ENCODE results near the gene FGF4.

Gene FGF4

GRCh38 chr11:69787457-69787856 lies 12.3 kb upstream of the FGF4 start:
- H3K27ac ChIP-seq = no peak overlapping the region
- TF ChIP-seq, protein P1, sequence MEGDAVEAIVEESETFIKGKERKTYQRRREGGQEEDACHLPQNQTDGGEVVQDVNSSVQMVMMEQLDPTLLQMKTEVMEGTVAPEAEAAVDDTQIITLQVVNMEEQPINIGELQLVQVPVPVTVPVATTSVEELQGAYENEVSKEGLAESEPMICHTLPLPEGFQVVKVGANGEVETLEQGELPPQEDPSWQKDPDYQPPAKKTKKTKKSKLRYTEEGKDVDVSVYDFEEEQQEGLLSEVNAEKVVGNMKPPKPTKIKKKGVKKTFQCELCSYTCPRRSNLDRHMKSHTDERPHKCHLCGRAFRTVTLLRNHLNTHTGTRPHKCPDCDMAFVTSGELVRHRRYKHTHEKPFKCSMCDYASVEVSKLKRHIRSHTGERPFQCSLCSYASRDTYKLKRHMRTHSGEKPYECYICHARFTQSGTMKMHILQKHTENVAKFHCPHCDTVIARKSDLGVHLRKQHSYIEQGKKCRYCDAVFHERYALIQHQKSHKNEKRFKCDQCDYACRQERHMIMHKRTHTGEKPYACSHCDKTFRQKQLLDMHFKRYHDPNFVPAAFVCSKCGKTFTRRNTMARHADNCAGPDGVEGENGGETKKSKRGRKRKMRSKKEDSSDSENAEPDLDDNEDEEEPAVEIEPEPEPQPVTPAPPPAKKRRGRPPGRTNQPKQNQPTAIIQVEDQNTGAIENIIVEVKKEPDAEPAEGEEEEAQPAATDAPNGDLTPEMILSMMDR (conservative IDR thresholded peaks at IDR 0.05) = no peak

DNA sequence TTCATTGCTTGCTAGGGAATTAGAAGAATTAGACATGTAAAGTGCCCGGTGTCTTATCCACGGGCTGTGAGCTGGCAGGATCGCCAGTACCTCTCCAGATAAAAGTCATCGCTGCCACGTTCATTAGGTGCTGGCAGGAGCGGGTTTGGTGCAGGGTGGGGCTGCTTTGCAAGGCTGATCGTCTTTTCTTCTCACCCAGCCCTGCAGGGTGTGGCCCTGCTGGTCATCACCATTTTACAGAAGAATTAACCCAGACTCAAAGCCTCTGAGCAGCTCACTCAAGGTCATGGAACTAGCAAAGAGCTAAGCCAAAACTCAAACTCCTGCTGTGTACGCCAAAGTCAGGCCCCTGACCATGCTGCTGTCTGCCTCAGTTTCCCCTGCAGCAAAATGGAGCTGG lies 6.1 kb upstream of the FGF4 start:
- H3K27ac ChIP-seq = no peak overlapping the region
- TF ChIP-seq, protein P1 (conservative IDR thresholded peaks at IDR 0.05) = no peak

- TF ChIP-seq, protein P1 (conservative IDR thresholded peaks at IDR 0.05) = no peak
- H3K27ac ChIP-seq = no peak overlapping the region
These were observed 3.2 kb upstream of the FGF4 start for GRCh38 chr11:69778373-69778772.

DNA sequence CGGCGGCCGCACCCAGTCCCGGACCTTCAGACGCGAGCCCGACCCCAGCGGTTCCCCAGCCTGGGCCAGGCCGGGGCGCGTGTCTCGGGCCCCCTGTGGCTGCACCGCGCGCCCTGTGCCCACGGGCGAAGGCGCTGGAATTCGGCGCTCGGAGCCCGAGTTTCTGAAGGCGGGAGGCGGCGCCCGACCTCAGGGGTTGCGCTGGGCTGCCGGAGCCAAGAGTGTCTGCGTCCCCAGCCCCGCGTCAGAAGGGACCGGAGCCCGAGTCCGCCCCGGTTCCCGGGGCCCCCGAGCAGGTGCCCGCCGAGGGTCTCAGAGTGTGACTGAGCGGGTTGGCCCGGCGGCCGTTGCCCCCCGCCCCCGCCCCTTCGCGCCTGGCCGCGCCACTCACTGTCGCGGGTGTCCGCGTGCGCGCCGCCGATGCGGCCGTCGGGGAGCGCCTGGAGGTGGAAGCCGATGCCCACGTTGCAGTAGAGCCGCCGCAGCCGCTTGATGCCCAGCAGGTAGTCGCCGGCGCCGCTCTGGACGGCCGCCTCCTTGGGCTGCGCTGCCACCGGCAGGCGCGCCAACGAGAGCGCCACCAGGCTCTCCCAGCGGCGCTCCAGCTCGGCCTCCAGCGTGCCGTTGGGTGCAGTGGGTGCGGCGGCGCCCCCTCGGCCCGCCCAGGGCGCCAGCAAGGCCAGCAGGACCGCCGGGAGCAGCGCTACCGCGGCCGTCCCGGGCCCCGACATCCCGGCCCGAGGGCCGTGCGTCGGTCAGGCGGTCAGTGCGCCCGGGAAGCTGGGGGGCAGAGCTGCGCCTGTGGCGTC lies 583 bp downstream of the FGF4 start:
- TF ChIP-seq, protein P1 (conservative IDR thresholded peaks at IDR 0.05) = no peak
- no peak overlapping the region for H3K27ac ChIP-seq

DNA sequence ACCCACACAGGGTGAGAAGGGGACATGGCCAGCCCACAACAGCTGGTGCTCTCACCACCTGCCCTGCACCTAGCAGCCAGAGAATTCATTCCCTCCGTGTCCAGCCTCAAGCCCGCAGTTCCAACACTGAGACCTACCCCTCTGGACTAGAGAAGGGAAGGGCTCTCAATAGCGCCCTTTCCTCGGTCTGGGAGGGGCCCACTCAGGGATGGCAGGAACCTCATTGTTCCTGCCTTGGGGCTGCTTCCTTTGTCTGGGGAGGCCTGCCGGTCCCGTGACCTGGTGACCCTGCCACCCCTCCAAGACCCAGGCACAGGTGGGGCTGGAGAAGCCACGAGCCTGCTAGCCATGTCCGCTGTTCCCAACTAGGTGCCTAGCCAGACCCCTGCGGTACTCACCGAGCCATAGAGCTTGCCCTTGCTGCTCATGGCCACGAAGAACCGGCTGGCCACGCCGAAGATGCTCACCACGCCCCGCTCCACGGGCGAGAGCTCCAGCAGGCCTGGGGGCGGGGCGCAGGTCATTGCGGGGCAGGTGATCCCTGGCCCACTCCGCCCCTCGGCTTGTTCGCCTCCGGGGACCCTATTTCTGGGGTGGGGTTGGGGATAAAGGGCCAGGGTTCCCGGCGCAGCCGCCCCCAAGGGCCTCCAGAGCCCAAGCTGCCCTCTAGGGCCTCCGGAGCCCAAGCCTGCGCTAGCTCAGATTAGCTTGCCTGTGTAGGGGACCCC lies 1.4 kb downstream of the FGF4 start:
- no peak overlapping the region for H3K27ac ChIP-seq
- TF ChIP-seq, protein P1 (conservative IDR thresholded peaks at IDR 0.05) = no peak

GRCh38 chr11:69771466-69771865 lies 3.7 kb downstream of the FGF4 start:
- TF ChIP-seq, protein P1 (conservative IDR thresholded peaks at IDR 0.05) = no peak
- no peak overlapping the region for H3K27ac ChIP-seq

DNA sequence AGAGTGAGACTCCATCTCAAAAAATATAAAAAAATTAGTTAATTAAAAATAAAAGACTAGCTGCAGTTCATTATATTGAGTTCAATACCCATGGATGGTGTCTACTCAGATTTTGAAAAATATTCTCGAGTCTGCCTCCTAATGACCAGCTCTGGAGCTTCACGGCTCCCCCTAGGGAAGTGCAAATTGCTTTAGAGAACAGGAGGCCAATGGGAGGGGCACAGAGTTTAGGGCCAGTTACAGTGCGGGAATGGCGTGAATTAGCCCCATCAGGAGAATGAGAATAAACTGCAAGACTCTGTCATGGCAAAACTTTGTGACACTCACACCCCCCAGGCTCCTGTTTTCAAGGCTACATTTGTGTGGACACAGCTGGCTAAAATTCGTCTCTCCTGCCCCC lies 4.6 kb downstream of the FGF4 start:
- TF ChIP-seq, protein P1 (conservative IDR thresholded peaks at IDR 0.05) = no peak
- H3K27ac ChIP-seq = no peak overlapping the region

Data from VCaP (cell line).